Measurements from ENCODE around the gene SNU13.

The SNU13 gene

GRCh38 chr22:41661713-41662112 lies 27.0 kb downstream of the SNU13 start:
- DNase-seq (ENCODE audit: low spot score), result no peak
- no peak for TF ChIP-seq CTCF (IDR thresholded peaks at IDR 0.05; ENCODE audit: extremely low read depth, missing control alignments)

- no peak for DNase-seq (ENCODE audit: low spot score)
- no peak for TF ChIP-seq CTCF (IDR thresholded peaks at IDR 0.05; ENCODE audit: extremely low read depth, missing control alignments)
Observed at GRCh38 chr22:41661088-41661487, 27.6 kb downstream of the SNU13 start.

DNA sequence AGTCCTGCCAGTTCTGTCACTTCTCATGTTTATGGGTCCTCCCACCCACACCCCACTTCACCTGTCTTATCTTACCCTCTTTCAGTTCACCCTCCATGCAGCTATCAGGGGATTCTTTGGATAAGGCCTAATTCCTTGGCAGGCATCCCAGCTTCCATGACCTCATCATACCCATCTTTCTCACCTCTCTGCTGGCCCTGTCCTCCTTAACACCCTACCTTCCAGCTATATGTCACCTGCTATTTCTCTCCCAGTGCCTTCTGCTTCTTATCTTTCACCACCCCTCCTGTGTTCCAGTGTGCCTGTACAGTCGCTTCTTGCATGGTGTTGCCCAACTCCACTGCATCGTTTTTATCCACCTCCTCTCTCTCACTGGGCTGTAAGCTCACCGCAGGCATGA lies 28.3 kb downstream of the SNU13 start:
- TF ChIP-seq CTCF (IDR thresholded peaks at IDR 0.05; ENCODE audit: extremely low read depth, missing control alignments), result no peak
- no peak for DNase-seq (ENCODE audit: low spot score)

GRCh38 chr22:41659941-41660340 lies 28.7 kb downstream of the SNU13 start:
- TF ChIP-seq CTCF (IDR thresholded peaks at IDR 0.05; ENCODE audit: extremely low read depth, missing control alignments), result no peak
- DNase-seq (ENCODE audit: low spot score), result no peak

DNA sequence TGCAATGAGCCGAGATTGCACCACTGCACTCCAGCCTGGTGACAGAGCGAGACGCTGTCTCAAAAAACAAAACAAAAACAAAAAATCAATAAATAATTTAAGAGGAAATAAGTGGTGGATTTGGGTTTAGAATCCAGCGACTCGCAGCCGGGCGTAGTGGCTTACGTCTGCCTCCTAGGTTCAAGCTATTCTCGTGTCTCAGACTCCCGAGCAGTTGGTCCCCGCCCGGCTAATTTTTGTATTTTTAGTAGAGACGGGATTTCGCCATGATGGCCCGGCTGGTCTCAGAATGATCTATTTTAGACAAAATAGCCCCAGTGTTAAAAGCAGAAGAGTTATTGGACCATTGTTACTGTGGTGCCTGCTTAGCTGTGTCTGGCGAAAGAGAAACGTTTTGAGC lies 29.8 kb downstream of the SNU13 start:
- TF ChIP-seq CTCF (IDR thresholded peaks at IDR 0.05; ENCODE audit: extremely low read depth, missing control alignments), result no peak
- no peak for DNase-seq (ENCODE audit: low spot score)

GRCh38 chr22:41657709-41658108 lies 31.0 kb downstream of the SNU13 start:
- DNase-seq (ENCODE audit: low spot score), result no peak

GRCh38 chr22:41656556-41656955 lies 32.1 kb downstream of the SNU13 start:
- TF ChIP-seq CTCF (IDR thresholded peaks at IDR 0.05; ENCODE audit: extremely low read depth, missing control alignments), result no peak
- DNase-seq (ENCODE audit: low spot score), result no peak

More at GRCh38 chr22:41657709-41658108, 31.0 kb downstream of the SNU13 start:
- TF ChIP-seq CTCF (IDR thresholded peaks at IDR 0.05; ENCODE audit: extremely low read depth, missing control alignments), result no peak

All from GM20000 (cell line).